Measurements from ENCODE around the gene CLRN2. TPM values are rescaled to one million over a fixed set of nuclear protein-coding genes. Genes with fewer than 3 reads are reported as not detected.

CLRN2 gene
- total RNA-seq, 2 experiments from 2014 or later = not detected

Other genes starting within 250 kb of the CLRN2 start
- gene QDPR, start 3.1 kb upstream of the CLRN2 start, total RNA-seq (2014; rRNA removed; shearing (Covaris generic)) = 2.9 and 3.9 TPM in 2 replicates
- gene QDPR, start 3.1 kb upstream of the CLRN2 start, total RNA-seq (2022) = 2.5 and 2.8 TPM in 2 replicates
- gene LAP3, start 62.0 kb downstream of the CLRN2 start, total RNA-seq (2014; rRNA removed; shearing (Covaris generic)) = 111 and 115 TPM in 2 replicates
- 101 and 104 TPM in 2 replicates for gene LAP3, start 62.0 kb downstream of the CLRN2 start, total RNA-seq (2022)
- 20.7 and 27.0 TPM in 2 replicates for gene MED28, start 99.5 kb downstream of the CLRN2 start, total RNA-seq (2014; rRNA removed; shearing (Covaris generic))
- gene MED28, start 99.5 kb downstream of the CLRN2 start, total RNA-seq (2022) = 78.2 and 86.2 TPM in 2 replicates